Measurements from ENCODE around the gene SDHB.

DNA sequence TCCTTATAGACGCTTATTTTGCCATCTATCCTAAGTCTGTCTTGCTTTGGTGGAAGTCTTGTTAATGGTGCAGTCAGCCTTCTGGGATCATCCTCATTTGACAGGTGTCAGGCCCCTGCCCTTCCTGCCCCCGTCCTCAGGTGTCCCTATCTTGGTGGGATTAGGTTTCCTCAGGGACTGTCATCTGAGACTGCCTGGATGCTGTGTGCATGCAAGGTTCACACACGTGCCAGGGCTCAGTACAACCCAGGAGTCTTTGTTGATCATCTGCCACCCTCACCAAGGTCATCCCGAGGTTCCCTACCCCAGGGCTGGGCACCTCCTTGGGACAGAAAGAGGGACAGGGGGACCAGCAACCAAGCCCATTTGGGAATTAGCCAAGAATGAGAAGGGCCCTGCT lies 47.4 kb upstream of the SDHB start:
- TF ChIP-seq PHF20 (IDR thresholded peaks at IDR 0.05; ENCODE audit: partially characterized antibody): no peak
- no peak for TF ChIP-seq BMI1 (IDR thresholded peaks at IDR 0.05; ENCODE audit: low read length)
- no peak for TF ChIP-seq ZNF274 (IDR thresholded peaks at IDR 0.05; ENCODE audit: borderline replicate concordance, low read depth, low read length)
- TF ChIP-seq, protein P1, sequence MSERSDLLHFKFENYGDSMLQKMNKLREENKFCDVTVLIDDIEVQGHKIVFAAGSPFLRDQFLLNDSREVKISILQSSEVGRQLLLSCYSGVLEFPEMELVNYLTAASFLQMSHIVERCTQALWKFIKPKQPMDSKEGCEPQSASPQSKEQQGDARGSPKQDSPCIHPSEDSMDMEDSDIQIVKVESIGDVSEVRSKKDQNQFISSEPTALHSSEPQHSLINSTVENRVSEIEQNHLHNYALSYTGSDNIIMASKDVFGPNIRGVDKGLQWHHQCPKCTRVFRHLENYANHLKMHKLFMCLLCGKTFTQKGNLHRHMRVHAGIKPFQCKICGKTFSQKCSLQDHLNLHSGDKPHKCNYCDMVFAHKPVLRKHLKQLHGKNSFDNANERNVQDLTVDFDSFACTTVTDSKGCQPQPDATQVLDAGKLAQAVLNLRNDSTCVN (CRISPR knock-in tag; IDR thresholded peaks at IDR 0.05): no peak
- no peak for TF ChIP-seq L3MBTL2 (IDR thresholded peaks at IDR 0.05)
- no peak for TF ChIP-seq ZNF146 (CRISPR knock-in tag; IDR thresholded peaks at IDR 0.05; ENCODE audit: unreplicated experiment)
- TF ChIP-seq, protein P2, sequence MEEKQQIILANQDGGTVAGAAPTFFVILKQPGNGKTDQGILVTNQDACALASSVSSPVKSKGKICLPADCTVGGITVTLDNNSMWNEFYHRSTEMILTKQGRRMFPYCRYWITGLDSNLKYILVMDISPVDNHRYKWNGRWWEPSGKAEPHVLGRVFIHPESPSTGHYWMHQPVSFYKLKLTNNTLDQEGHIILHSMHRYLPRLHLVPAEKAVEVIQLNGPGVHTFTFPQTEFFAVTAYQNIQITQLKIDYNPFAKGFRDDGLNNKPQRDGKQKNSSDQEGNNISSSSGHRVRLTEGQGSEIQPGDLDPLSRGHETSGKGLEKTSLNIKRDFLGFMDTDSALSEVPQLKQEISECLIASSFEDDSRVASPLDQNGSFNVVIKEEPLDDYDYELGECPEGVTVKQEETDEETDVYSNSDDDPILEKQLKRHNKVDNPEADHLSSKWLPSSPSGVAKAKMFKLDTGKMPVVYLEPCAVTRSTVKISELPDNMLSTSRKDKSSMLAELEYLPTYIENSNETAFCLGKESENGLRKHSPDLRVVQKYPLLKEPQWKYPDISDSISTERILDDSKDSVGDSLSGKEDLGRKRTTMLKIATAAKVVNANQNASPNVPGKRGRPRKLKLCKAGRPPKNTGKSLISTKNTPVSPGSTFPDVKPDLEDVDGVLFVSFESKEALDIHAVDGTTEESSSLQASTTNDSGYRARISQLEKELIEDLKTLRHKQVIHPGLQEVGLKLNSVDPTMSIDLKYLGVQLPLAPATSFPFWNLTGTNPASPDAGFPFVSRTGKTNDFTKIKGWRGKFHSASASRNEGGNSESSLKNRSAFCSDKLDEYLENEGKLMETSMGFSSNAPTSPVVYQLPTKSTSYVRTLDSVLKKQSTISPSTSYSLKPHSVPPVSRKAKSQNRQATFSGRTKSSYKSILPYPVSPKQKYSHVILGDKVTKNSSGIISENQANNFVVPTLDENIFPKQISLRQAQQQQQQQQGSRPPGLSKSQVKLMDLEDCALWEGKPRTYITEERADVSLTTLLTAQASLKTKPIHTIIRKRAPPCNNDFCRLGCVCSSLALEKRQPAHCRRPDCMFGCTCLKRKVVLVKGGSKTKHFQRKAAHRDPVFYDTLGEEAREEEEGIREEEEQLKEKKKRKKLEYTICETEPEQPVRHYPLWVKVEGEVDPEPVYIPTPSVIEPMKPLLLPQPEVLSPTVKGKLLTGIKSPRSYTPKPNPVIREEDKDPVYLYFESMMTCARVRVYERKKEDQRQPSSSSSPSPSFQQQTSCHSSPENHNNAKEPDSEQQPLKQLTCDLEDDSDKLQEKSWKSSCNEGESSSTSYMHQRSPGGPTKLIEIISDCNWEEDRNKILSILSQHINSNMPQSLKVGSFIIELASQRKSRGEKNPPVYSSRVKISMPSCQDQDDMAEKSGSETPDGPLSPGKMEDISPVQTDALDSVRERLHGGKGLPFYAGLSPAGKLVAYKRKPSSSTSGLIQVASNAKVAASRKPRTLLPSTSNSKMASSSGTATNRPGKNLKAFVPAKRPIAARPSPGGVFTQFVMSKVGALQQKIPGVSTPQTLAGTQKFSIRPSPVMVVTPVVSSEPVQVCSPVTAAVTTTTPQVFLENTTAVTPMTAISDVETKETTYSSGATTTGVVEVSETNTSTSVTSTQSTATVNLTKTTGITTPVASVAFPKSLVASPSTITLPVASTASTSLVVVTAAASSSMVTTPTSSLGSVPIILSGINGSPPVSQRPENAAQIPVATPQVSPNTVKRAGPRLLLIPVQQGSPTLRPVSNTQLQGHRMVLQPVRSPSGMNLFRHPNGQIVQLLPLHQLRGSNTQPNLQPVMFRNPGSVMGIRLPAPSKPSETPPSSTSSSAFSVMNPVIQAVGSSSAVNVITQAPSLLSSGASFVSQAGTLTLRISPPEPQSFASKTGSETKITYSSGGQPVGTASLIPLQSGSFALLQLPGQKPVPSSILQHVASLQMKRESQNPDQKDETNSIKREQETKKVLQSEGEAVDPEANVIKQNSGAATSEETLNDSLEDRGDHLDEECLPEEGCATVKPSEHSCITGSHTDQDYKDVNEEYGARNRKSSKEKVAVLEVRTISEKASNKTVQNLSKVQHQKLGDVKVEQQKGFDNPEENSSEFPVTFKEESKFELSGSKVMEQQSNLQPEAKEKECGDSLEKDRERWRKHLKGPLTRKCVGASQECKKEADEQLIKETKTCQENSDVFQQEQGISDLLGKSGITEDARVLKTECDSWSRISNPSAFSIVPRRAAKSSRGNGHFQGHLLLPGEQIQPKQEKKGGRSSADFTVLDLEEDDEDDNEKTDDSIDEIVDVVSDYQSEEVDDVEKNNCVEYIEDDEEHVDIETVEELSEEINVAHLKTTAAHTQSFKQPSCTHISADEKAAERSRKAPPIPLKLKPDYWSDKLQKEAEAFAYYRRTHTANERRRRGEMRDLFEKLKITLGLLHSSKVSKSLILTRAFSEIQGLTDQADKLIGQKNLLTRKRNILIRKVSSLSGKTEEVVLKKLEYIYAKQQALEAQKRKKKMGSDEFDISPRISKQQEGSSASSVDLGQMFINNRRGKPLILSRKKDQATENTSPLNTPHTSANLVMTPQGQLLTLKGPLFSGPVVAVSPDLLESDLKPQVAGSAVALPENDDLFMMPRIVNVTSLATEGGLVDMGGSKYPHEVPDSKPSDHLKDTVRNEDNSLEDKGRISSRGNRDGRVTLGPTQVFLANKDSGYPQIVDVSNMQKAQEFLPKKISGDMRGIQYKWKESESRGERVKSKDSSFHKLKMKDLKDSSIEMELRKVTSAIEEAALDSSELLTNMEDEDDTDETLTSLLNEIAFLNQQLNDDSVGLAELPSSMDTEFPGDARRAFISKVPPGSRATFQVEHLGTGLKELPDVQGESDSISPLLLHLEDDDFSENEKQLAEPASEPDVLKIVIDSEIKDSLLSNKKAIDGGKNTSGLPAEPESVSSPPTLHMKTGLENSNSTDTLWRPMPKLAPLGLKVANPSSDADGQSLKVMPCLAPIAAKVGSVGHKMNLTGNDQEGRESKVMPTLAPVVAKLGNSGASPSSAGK (IDR thresholded peaks at IDR 0.05): no peak
- TF ChIP-seq STAG1 (CRISPR knock-in tag; IDR thresholded peaks at IDR 0.05; ENCODE audit: borderline replicate concordance): no peak
- TF ChIP-seq FOXM1 (IDR thresholded peaks at IDR 0.05; ENCODE audit: low read depth): no peak
- no peak for TF ChIP-seq FOXM1 (CRISPR knock-in tag; IDR thresholded peaks at IDR 0.05; ENCODE audit: low read depth)
- TF ChIP-seq, protein P3, sequence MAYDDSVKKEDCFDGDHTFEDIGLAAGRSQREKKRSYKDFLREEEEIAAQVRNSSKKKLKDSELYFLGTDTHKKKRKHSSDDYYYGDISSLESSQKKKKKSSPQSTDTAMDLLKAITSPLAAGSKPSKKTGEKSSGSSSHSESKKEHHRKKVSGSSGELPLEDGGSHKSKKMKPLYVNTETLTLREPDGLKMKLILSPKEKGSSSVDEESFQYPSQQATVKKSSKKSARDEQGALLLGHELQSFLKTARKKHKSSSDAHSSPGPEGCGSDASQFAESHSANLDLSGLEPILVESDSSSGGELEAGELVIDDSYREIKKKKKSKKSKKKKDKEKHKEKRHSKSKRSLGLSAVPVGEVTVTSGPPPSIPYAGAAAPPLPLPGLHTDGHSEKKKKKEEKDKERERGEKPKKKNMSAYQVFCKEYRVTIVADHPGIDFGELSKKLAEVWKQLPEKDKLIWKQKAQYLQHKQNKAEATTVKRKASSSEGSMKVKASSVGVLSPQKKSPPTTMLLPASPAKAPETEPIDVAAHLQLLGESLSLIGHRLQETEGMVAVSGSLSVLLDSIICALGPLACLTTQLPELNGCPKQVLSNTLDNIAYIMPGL (CRISPR knock-in tag; IDR thresholded peaks at IDR 0.05): no peak
- TF ChIP-seq FOS (IDR thresholded peaks at IDR 0.05; ENCODE audit: extremely low read depth, insufficient read length): no peak
- TF ChIP-seq ARID1B (IDR thresholded peaks at IDR 0.05): no peak
